Natural killer cell (primary cell): ENCODE results near the gene WDR53. TPM values are rescaled to one million over a fixed set of nuclear protein-coding genes. Genes with fewer than 3 reads are reported as not detected.

Experiments
- ATAC-seq, 3 donors: fragments of 150-1000 bp in 2 of 3; fragments of 200-7000 bp in 1 of 3; cut with Tn5 transposase; 1 replicate in 1 of 3; 2 replicates in 2 of 3; pipeline ENCODE4 v1.10.0; 2021; ENCODE audit warnings: mild to moderate bottlenecking in 2 of 3, moderate library complexity in 2 of 3
- DNase-seq, 2 donors: peaks; one replicate each; pipeline versions ENCODE4 v3.0.0 to v3.0.0-alpha.2; 2013 to 2021; ENCODE audit warnings: mixed read lengths in 1 of 2
- H3K27ac ChIP-seq: one replicate; pipeline ENCODE4 v1.5.1; 2013; ENCODE audit warnings: mild to moderate bottlenecking, low read length
- H3K27me3 ChIP-seq: one replicate; pipeline ENCODE4 v1.6.1; 2013; ENCODE audit warnings: low read length; ENCODE audit not compliant: control insufficient read depth, insufficient read depth
- H3K36me3 ChIP-seq: one replicate; pipeline ENCODE4 v1.6.1; 2013; ENCODE audit warnings: low read length; ENCODE audit not compliant: control insufficient read depth, insufficient read depth
- H3K4me1 ChIP-seq: one replicate; pipeline ENCODE4 v1.6.1; 2013; ENCODE audit warnings: low read length; ENCODE audit not compliant: control insufficient read depth, insufficient read depth
- H3K4me3 ChIP-seq: one replicate; pipeline ENCODE4 v1.5.1; 2013; ENCODE audit warnings: low read length
- H3K9me3 ChIP-seq: one replicate; pipeline ENCODE4 v1.6.1; 2013; ENCODE audit warnings: low read length; ENCODE audit not compliant: control insufficient read depth, insufficient read depth
- H3K27ac Mint-ChIP-seq, 2 donors: one replicate each; pipeline ENCODE4 v1.8.0; 2022; ENCODE audit warnings: mild to moderate bottlenecking in 2 of 2, mixed read lengths in 2 of 2, moderate library complexity in 1 of 2
- H3K27me3 Mint-ChIP-seq, 2 donors: one replicate each; pipeline ENCODE4 v1.8.0; 2022; ENCODE audit warnings: low read depth in 2 of 2, mixed read lengths in 2 of 2
- H3K36me3 Mint-ChIP-seq: one replicate; pipeline ENCODE4 v1.8.0; 2022; ENCODE audit warnings: mixed read lengths
- H3K4me1 Mint-ChIP-seq, 2 donors: one replicate each; pipeline ENCODE4 v1.8.0; 2022; ENCODE audit warnings: mixed read lengths in 2 of 2
- H3K4me3 Mint-ChIP-seq: one replicate; pipeline ENCODE4 v1.8.0; 2022; ENCODE audit warnings: mild to moderate bottlenecking, moderate library complexity, mixed read lengths
- H3K9me3 Mint-ChIP-seq, 2 donors: one replicate each; pipeline ENCODE4 v1.8.0; 2022; ENCODE audit warnings: mixed read lengths in 2 of 2
- WGBS: methylation state at CpG from one replicate; pipeline ENCODE4 v1.1.7; 2013; ENCODE audit warnings: missing lambda C conversion rate; ENCODE audit not compliant: insufficient coverage; 5-methylcytosine and 5-hydroxymethylcytosine counted together
- intact Hi-C: fragments of 100-400 bp; cut with micrococcal nuclease; formaldehyde crosslinking; loops from one replicate; pipeline ENCODE4 v1.14.2; 2022
- total RNA-seq, 4 donors: library from RNA; stranded (reverse); fragments of 120-200 nt in 1 of 4; gene quantifications; one replicate each; pipeline versions ENCODE4 v1.2.3 to v1.2.4, GENCODE V29; 2013 to 2022
- TF ChIP-seq, protein P1 (sequence below): fragments of 200-600 bp; IDR thresholded peaks from one replicate; pipeline ENCODE4 v1.8.0; 2022; ENCODE audit warnings: antibody characterized with exemption

WDR53 gene
- total RNA-seq, 3 donors from 2014 or later (not counting 1 experiment from before 2014, with no cell fraction given): 13.5 to 16.2 (median 14.7) TPM

GRCh38 chr3:196517919-196518318 is 50.4 kb downstream of the WDR53 start:
- 100% methylated on average over 2 of the region's 2 CpGs for WGBS
- Histone ChIP-seq H3K9me3 (peaks cover 53% of the 10 kb centered on the region), H3K36me3 (no peaks in the 10 kb centered on the region), H3K4me1 (no peaks in the 10 kb centered on the region), H3K4me3 (no peak overlapping the region), H3K27me3 (no peaks in the 10 kb centered on the region), H3K27ac (no peak overlapping the region)
- intact Hi-C loops: no loop called here
- Mint-ChIP-seq H3K36me3 (peaks cover 26% of the 10 kb centered on the region), H3K4me3 (no peak overlapping the region), H3K4me1 (no peaks in the 10 kb centered on the region), H3K27ac (no peak overlapping the region), H3K9me3 (peaks cover 5 to 8% of the 10 kb centered on the region in 2 donors), H3K27me3 (peaks cover 0 to 3% of the 10 kb centered on the region in 2 donors)
- ATAC-seq: no peak
- TF ChIP-seq, protein P1, sequence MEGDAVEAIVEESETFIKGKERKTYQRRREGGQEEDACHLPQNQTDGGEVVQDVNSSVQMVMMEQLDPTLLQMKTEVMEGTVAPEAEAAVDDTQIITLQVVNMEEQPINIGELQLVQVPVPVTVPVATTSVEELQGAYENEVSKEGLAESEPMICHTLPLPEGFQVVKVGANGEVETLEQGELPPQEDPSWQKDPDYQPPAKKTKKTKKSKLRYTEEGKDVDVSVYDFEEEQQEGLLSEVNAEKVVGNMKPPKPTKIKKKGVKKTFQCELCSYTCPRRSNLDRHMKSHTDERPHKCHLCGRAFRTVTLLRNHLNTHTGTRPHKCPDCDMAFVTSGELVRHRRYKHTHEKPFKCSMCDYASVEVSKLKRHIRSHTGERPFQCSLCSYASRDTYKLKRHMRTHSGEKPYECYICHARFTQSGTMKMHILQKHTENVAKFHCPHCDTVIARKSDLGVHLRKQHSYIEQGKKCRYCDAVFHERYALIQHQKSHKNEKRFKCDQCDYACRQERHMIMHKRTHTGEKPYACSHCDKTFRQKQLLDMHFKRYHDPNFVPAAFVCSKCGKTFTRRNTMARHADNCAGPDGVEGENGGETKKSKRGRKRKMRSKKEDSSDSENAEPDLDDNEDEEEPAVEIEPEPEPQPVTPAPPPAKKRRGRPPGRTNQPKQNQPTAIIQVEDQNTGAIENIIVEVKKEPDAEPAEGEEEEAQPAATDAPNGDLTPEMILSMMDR: no peak
- DNase-seq: no peak

GRCh38 chr3:196517162-196517800 is 51.1 kb downstream of the WDR53 start:
- no peaks in the 10 kb centered on the region for H3K27me3 ChIP-seq
- Mint-ChIP-seq H3K9me3 (peaks cover 5 to 8% of the 10 kb centered on the region in 2 donors), H3K4me3 (no peak overlapping the region), H3K27ac (no peak overlapping the region), H3K27me3 (peaks cover 0 to 3% of the 10 kb centered on the region in 2 donors), H3K36me3 (peaks cover 26% of the 10 kb centered on the region), H3K4me1 (no peaks in the 10 kb centered on the region)
- no peaks in the 10 kb centered on the region for H3K36me3 ChIP-seq
- no peak for DNase-seq
- no peaks in the 10 kb centered on the region for H3K4me1 ChIP-seq
- H3K4me3 ChIP-seq: no peak overlapping the region
- no CpG with 5 or more reads among the region's 2 CpGs for WGBS
- no peak for ATAC-seq
- no peak overlapping the region for H3K27ac ChIP-seq
- intact Hi-C loops: no loop called here
- H3K9me3 ChIP-seq: peaks cover 49% of the 10 kb centered on the region
- TF ChIP-seq, protein P1: no peak

- TF ChIP-seq, protein P1: no peak
- 86% methylated on average over 8 of the region's 10 CpGs for WGBS
- H3K27me3 Mint-ChIP-seq: peaks cover 5% of the 10 kb centered on the region in 2 donors
- Histone ChIP-seq H3K9me3 (peaks cover 30% of the 10 kb centered on the region), H3K27ac (no peak within 1 kb of the TSS), H3K36me3 (no peaks in the 10 kb centered on the region), H3K4me3 (no peak within 1 kb of the TSS), H3K27me3 (no peaks in the 10 kb centered on the region), H3K4me1 (no peaks in the 10 kb centered on the region)
- H3K36me3 Mint-ChIP-seq: peaks cover 13% of the 10 kb centered on the region
- no peak for ATAC-seq
- no peak within 1 kb of the TSS for H3K4me3 Mint-ChIP-seq
- H3K4me1 Mint-ChIP-seq: no peaks in the 10 kb centered on the region
- H3K9me3 Mint-ChIP-seq: peaks cover 0 to under 1% of the 10 kb centered on the region in 2 donors
- no peak within 1 kb of the TSS for H3K27ac Mint-ChIP-seq
- intact Hi-C loops: no loop called here
- no peak for DNase-seq
Observed at GRCh38 chr3:196514913-196515621, 53.3 kb downstream of the WDR53 start, which contains the start of gene SMCO1. Gene SMCO1, minus strand, starts transcription at chr3:196515346. Its CDS starts 137 bp downstream, at chr3:196515209.
